ENCODE measurements around the gene RASGRP2. TPM values are rescaled to one million over a fixed set of nuclear protein-coding genes. Genes with fewer than 3 reads are reported as not detected.
A peak's percentile ranks its signal among the peaks of the same experiment; 100 is the strongest.

RASGRP2 gene
- total RNA-seq, 1 experiment from 2014 or later: not detected

- no peak overlapping the region for H3K4me3 Mint-ChIP-seq (ENCODE audit: unreplicated experiment)
- H3K36me3 Mint-ChIP-seq (ENCODE audit: insufficient read depth, unreplicated experiment): peaks cover 84% of the 10 kb centered on the region
- H3K4me1 Mint-ChIP-seq (ENCODE audit: insufficient read depth, unreplicated experiment): peaks cover 7% of the 10 kb centered on the region
Observed at GRCh38 chr11:64765291-64765850, 21.4 kb upstream of the RASGRP2 start.

GRCh38 chr11:64764753-64765152, 20.8 kb upstream of the RASGRP2 start:
- ChIA-PET POLR2A (interaction anchor here (6.8 kb wide), 1 partner anchor 10 kb away, joined by 86 read pairs; the partner anchor contains the start of gene SF1), CTCF (interaction anchor here (0.7 kb wide), 1 partner anchor 10 kb away, joined by 3 read pairs; no protein-coding TSS in a partner anchor)
- H3K27me3 Mint-ChIP-seq (ENCODE audit: insufficient read depth, unreplicated experiment): no peaks in the 10 kb centered on the region
- intact Hi-C loops (cut with micrococcal nuclease): no loop called here
- DNase-seq (ENCODE audit: unreplicated experiment): no peak
- TF ChIP-seq CTCF (IDR thresholded peaks at IDR 0.05; ENCODE audit: unreplicated experiment): no peak
- H3K36me3 Mint-ChIP-seq (ENCODE audit: insufficient read depth, unreplicated experiment): peaks cover 77% of the 10 kb centered on the region
- H3K27ac Mint-ChIP-seq (ENCODE audit: low read depth, unreplicated experiment): no peak overlapping the region
- peaks cover 7% of the 10 kb centered on the region for H3K4me1 Mint-ChIP-seq (ENCODE audit: insufficient read depth, unreplicated experiment)
- no peaks in the 10 kb centered on the region for H3K9me3 Mint-ChIP-seq (ENCODE audit: unreplicated experiment)
- TSS peak; percentile 72 for BruUV-seq (replicated peaks)
- H3K4me3 Mint-ChIP-seq (ENCODE audit: unreplicated experiment): no peak overlapping the region

More at GRCh38 chr11:64765291-64765850, 21.4 kb upstream of the RASGRP2 start:
- Mint-ChIP-seq H3K9me3 (ENCODE audit: unreplicated experiment) (no peaks in the 10 kb centered on the region), H3K27ac (ENCODE audit: low read depth, unreplicated experiment) (no peak overlapping the region), H3K27me3 (ENCODE audit: insufficient read depth, unreplicated experiment) (no peaks in the 10 kb centered on the region)
- intact Hi-C loops (cut with micrococcal nuclease): no loop called here
- no peak for DNase-seq (ENCODE audit: unreplicated experiment)
- POLR2A ChIA-PET: interaction anchor here (6.8 kb wide), 1 partner anchor 9 kb away, joined by 86 read pairs; the partner anchor contains the start of gene SF1
- no TSS peak for BruUV-seq (replicated peaks)
- CTCF ChIA-PET: interaction anchor here (0.7 kb wide), 1 partner anchor 11 kb away, joined by 3 read pairs; no protein-coding TSS in a partner anchor
- TF ChIP-seq CTCF (IDR thresholded peaks at IDR 0.05; ENCODE audit: unreplicated experiment): no peak

- Mint-ChIP-seq H3K4me3 (ENCODE audit: unreplicated experiment) (no peak overlapping the region), H3K27ac (ENCODE audit: low read depth, unreplicated experiment) (no peak overlapping the region), H3K9me3 (ENCODE audit: unreplicated experiment) (no peaks in the 10 kb centered on the region), H3K4me1 (ENCODE audit: insufficient read depth, unreplicated experiment) (peaks cover 3% of the 10 kb centered on the region), H3K27me3 (ENCODE audit: insufficient read depth, unreplicated experiment) (no peaks in the 10 kb centered on the region), H3K36me3 (ENCODE audit: insufficient read depth, unreplicated experiment) (peaks cover 71% of the 10 kb centered on the region)
- no peak for TF ChIP-seq CTCF (IDR thresholded peaks at IDR 0.05; ENCODE audit: unreplicated experiment)
- POLR2A ChIA-PET: interaction anchor here (6.8 kb wide), 1 partner anchor 11 kb away, joined by 86 read pairs; the partner anchor contains the start of gene SF1
- intact Hi-C loops (cut with micrococcal nuclease): no loop called here
- DNase-seq (ENCODE audit: unreplicated experiment): no peak
- CTCF ChIA-PET: interaction anchor here (0.7 kb wide), 1 partner anchor 150 kb away, joined by 3 read pairs; no protein-coding TSS in a partner anchor
- no TSS peak for BruUV-seq (replicated peaks)
Observed at GRCh38 chr11:64764040-64764611, 20.2 kb upstream of the RASGRP2 start.

GRCh38 chr11:64763526-64764039, 19.6 kb upstream of the RASGRP2 start:
- CTCF ChIA-PET: interaction anchor here (0.7 kb wide), 2 partner anchors 21 to 151 kb away, joined by 3 read pairs; no protein-coding TSS in a partner anchor
- H3K27me3 Mint-ChIP-seq (ENCODE audit: insufficient read depth, unreplicated experiment): no peaks in the 10 kb centered on the region
- no peak overlapping the region for H3K27ac Mint-ChIP-seq (ENCODE audit: low read depth, unreplicated experiment)
- H3K36me3 Mint-ChIP-seq (ENCODE audit: insufficient read depth, unreplicated experiment): peaks cover 66% of the 10 kb centered on the region
- no peaks in the 10 kb centered on the region for H3K4me1 Mint-ChIP-seq (ENCODE audit: insufficient read depth, unreplicated experiment)
- no peak overlapping the region for H3K4me3 Mint-ChIP-seq (ENCODE audit: unreplicated experiment)
- DNase-seq (ENCODE audit: unreplicated experiment): no peak
- H3K9me3 Mint-ChIP-seq (ENCODE audit: unreplicated experiment): no peaks in the 10 kb centered on the region
- POLR2A ChIA-PET: interaction anchor here (6.8 kb wide), 1 partner anchor 11 kb away, joined by 86 read pairs; the partner anchor contains the start of gene SF1
- TF ChIP-seq CTCF (IDR thresholded peaks at IDR 0.05; ENCODE audit: unreplicated experiment): no peak
- intact Hi-C loops (cut with micrococcal nuclease): no loop called here
- no TSS peak for BruUV-seq (replicated peaks)

Measured in MCF 10A (cell line).